Neural cell (in vitro differentiated cells): ENCODE measurements around the gene OLIG1. TPM values are rescaled to one million over a fixed set of nuclear protein-coding genes. Genes with fewer than 3 reads are reported as not detected.

Source experiments
- H2AFZ ChIP-seq: fragments of 200-600, 300-800 bp; sonication (generic), shearing (Covaris generic); 2 replicates; pipeline ENCODE4 v1.6.0; 2014; ENCODE audit warnings: low read depth, mild to moderate bottlenecking, antibody characterized with exemption, low read length, moderate library complexity
- H3F3A ChIP-seq: fragments of 200-600 bp; shearing (Covaris generic); 2 replicates; pipeline ENCODE4 v1.6.1; 2016; ENCODE audit warnings: mild to moderate bottlenecking, moderate library complexity, mixed read lengths, antibody characterized with exemption, low read length; ENCODE audit not compliant: insufficient read depth, poor library complexity, severe bottlenecking
- H3K27ac ChIP-seq: fragments of 200-600, 300-800 bp; sonication (generic), shearing (Covaris generic); 2 replicates; pipeline ENCODE4 v1.5.1; 2014; ENCODE audit warnings: mild to moderate bottlenecking, low read length, moderate library complexity
- H3K27me3 ChIP-seq: fragments of 300-800, 200-600 bp; sonication (generic), shearing (Covaris generic); 2 replicates; pipeline ENCODE4 v1.6.0; 2014; ENCODE audit warnings: mild to moderate bottlenecking, low read depth, low read length, moderate library complexity; ENCODE audit not compliant: insufficient read depth
- H3K36me3 ChIP-seq: fragments of 300-800, 200-600 bp; sonication (generic), shearing (Covaris generic); 2 replicates; pipeline ENCODE4 v1.5.1; 2014; ENCODE audit warnings: mild to moderate bottlenecking, antibody characterized with exemption, low read length, moderate library complexity; ENCODE audit not compliant: insufficient read depth
- H3K4me2 ChIP-seq: fragments of 300-800, 200-600 bp; sonication (generic), shearing (Covaris generic); 2 replicates; pipeline ENCODE4 v1.6.0; 2014; ENCODE audit warnings: mild to moderate bottlenecking, low read length
- H3K4me3 ChIP-seq: fragments of 300-800, 200-600 bp; sonication (generic), shearing (Covaris generic); 2 replicates; pipeline ENCODE4 v1.5.1; 2014; ENCODE audit warnings: mild to moderate bottlenecking, low read length, moderate library complexity
- H3K79me2 ChIP-seq: fragments of 200-600 bp; shearing (Covaris generic); replicated peaks from 2 replicates; pipeline ENCODE4 v1.6.0; 2014; ENCODE audit warnings: mild to moderate bottlenecking, low read length, moderate library complexity; ENCODE audit not compliant: insufficient read depth
- H3K9ac ChIP-seq: fragments of 300-800, 200-600 bp; sonication (generic), shearing (Covaris generic); 2 replicates; pipeline ENCODE4 v1.6.1; 2016; ENCODE audit warnings: mild to moderate bottlenecking, low read length, mixed read lengths
- H3K9me2 ChIP-seq: fragments of 200-600 bp; shearing (Covaris generic); 2 replicates; pipeline ENCODE4 v1.6.1; 2016; ENCODE audit warnings: mild to moderate bottlenecking, low read length, mixed read lengths; ENCODE audit not compliant: insufficient read depth
- H3K9me3 ChIP-seq: fragments of 200-600, 300-800 bp; sonication (generic), shearing (Covaris generic); 2 replicates; pipeline ENCODE4 v1.6.1; 2016; ENCODE audit warnings: mild to moderate bottlenecking, mixed run types, low read length, moderate library complexity, mixed read lengths
- H4K20me1 ChIP-seq: fragments of 200-600 bp; shearing (Covaris generic); 2 replicates; pipeline ENCODE4 v1.6.1; 2016; ENCODE audit warnings: mild to moderate bottlenecking, mixed run types; ENCODE audit not compliant: insufficient read depth
- EP300 ChIP-seq: fragments of 450-650 bp; conservative IDR thresholded peaks from 2 replicates; pipeline ENCODE4 v1.6.1; 2014; ENCODE audit warnings: antibody characterized with exemption, mild to moderate bottlenecking, moderate library complexity; ENCODE audit not compliant: poor library complexity, severe bottlenecking
- EZH2 ChIP-seq: fragments of 200-600, 300-800 bp; shearing (Covaris generic), sonication (generic); IDR thresholded peaks from 2 replicates; pipeline ENCODE4 v1.6.1; 2014; ENCODE audit warnings: antibody characterized with exemption, low read length, borderline replicate concordance, mild to moderate bottlenecking; ENCODE audit not compliant: insufficient read depth, poor library complexity, severe bottlenecking
- MXI1 ChIP-seq: fragments of 450-650 bp; conservative IDR thresholded peaks from 2 replicates; pipeline ENCODE4 v1.6.1; 2014; ENCODE audit warnings: antibody characterized with exemption, mild to moderate bottlenecking; ENCODE audit not compliant: poor library complexity, severe bottlenecking
- POLR2AphosphoS5 ChIP-seq: IDR thresholded peaks from 2 replicates; pipeline ENCODE4 v1.6.1; 2012
- RAD21 ChIP-seq: fragments of 450-650 bp; conservative IDR thresholded peaks from 2 replicates; pipeline ENCODE4 v1.6.1; 2014; ENCODE audit warnings: antibody characterized with exemption, mild to moderate bottlenecking, moderate library complexity
- SMC3 ChIP-seq: fragments of 450-650 bp; conservative IDR thresholded peaks from 2 replicates; pipeline ENCODE4 v1.6.1; 2014; ENCODE audit warnings: antibody characterized with exemption, mild to moderate bottlenecking, moderate library complexity; ENCODE audit not compliant: poor library complexity
- TAF1 ChIP-seq: IDR thresholded peaks from 2 replicates; pipeline ENCODE4 v1.6.1; 2012; ENCODE audit warnings: low read depth
- polyA plus RNA-seq: library from polyadenylated mRNA; depleted of rRNA; stranded (reverse); fragments of >200 nt; gene quantifications from 2 replicates; pipeline ENCODE4 v1.2.3, GENCODE V29; 2014
- TF ChIP-seq, protein P1 (sequence below): IDR thresholded peaks from 2 replicates; pipeline ENCODE4 v1.6.1; 2012; ENCODE audit warnings: borderline replicate concordance
- TF ChIP-seq, protein P2 (sequence below): fragments of 450-650 bp; IDR thresholded peaks from 2 replicates; pipeline ENCODE4 v1.5.1; 2014; ENCODE audit warnings: antibody characterized with exemption, mild to moderate bottlenecking, moderate library complexity; ENCODE audit not compliant: poor library complexity, severe bottlenecking

Gene OLIG1
- polyA plus RNA-seq, 1 donor from 2014 or later, result 1.4 TPM

DNA sequence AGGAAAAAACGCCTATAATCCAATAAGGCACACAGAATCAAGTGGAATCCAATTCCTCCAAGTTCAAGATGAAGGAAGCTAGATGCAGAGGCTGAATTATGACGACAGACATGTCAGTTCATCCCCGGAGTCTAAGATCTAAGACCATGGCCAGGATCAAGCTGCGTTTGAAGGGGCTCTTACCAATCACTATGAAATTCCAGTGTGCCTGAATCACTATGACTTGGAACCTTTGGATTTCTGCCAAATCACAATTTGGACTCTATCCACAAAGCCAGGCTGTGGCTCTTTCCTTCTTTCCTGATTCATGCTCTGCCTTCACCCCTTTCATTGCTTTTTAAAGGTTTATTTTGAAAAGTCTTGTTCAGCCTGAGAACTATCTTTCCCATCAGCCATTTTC lies 27.1 kb upstream of the OLIG1 start:
- no peak overlapping the region for H2AFZ ChIP-seq
- no peaks in the 10 kb centered on the region for H3K79me2 ChIP-seq
- no peaks in the 10 kb centered on the region for H3K9me2 ChIP-seq
- H3K27ac ChIP-seq, result no peak overlapping the region
- H3K4me3 ChIP-seq, result no peak overlapping the region
- no peak overlapping the region for H3K4me2 ChIP-seq
- H3K9me3 ChIP-seq, result no peaks in the 10 kb centered on the region
- no peaks in the 10 kb centered on the region for H3K36me3 ChIP-seq
- no peaks in the 10 kb centered on the region for H3F3A ChIP-seq
- no peaks in the 10 kb centered on the region for H3K27me3 ChIP-seq
- TF ChIP-seq EZH2 (no peak), POLR2AphosphoS5 (no peak), EP300 (no peak), TAF1 (no peak), SMC3 (no peak), MXI1 (no peak), RAD21 (no peak)
- TF ChIP-seq, protein P1, sequence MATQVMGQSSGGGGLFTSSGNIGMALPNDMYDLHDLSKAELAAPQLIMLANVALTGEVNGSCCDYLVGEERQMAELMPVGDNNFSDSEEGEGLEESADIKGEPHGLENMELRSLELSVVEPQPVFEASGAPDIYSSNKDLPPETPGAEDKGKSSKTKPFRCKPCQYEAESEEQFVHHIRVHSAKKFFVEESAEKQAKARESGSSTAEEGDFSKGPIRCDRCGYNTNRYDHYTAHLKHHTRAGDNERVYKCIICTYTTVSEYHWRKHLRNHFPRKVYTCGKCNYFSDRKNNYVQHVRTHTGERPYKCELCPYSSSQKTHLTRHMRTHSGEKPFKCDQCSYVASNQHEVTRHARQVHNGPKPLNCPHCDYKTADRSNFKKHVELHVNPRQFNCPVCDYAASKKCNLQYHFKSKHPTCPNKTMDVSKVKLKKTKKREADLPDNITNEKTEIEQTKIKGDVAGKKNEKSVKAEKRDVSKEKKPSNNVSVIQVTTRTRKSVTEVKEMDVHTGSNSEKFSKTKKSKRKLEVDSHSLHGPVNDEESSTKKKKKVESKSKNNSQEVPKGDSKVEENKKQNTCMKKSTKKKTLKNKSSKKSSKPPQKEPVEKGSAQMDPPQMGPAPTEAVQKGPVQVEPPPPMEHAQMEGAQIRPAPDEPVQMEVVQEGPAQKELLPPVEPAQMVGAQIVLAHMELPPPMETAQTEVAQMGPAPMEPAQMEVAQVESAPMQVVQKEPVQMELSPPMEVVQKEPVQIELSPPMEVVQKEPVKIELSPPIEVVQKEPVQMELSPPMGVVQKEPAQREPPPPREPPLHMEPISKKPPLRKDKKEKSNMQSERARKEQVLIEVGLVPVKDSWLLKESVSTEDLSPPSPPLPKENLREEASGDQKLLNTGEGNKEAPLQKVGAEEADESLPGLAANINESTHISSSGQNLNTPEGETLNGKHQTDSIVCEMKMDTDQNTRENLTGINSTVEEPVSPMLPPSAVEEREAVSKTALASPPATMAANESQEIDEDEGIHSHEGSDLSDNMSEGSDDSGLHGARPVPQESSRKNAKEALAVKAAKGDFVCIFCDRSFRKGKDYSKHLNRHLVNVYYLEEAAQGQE, result no peak
- TF ChIP-seq, protein P2, sequence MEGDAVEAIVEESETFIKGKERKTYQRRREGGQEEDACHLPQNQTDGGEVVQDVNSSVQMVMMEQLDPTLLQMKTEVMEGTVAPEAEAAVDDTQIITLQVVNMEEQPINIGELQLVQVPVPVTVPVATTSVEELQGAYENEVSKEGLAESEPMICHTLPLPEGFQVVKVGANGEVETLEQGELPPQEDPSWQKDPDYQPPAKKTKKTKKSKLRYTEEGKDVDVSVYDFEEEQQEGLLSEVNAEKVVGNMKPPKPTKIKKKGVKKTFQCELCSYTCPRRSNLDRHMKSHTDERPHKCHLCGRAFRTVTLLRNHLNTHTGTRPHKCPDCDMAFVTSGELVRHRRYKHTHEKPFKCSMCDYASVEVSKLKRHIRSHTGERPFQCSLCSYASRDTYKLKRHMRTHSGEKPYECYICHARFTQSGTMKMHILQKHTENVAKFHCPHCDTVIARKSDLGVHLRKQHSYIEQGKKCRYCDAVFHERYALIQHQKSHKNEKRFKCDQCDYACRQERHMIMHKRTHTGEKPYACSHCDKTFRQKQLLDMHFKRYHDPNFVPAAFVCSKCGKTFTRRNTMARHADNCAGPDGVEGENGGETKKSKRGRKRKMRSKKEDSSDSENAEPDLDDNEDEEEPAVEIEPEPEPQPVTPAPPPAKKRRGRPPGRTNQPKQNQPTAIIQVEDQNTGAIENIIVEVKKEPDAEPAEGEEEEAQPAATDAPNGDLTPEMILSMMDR, result no peak
- no peak overlapping the region for H3K9ac ChIP-seq
- H4K20me1 ChIP-seq, result no peaks in the 10 kb centered on the region

DNA sequence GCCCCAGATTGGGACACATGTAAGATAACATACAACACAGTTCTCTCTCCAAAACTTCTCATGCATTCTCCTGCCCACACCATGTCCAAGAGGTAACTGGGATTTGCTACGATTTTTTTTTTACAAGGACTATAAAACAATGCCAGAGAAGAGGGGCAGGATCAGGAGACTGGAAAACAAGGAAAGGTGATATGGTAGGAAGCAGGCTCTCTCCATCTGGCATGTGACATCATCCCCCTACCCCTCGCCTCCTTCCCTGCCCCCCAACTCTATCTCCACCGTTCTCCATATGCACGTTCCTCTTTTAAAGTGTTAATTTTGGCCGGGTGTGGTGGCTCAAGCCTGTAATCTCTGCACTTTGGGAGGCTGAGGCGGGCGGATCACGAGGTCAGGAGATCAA lies 23.5 kb upstream of the OLIG1 start:
- H3K4me2 ChIP-seq, result no peak overlapping the region
- H2AFZ ChIP-seq, result no peak overlapping the region
- no peak overlapping the region for H3K27ac ChIP-seq
- peaks cover 3% of the 10 kb centered on the region for H3K27me3 ChIP-seq
- no peaks in the 10 kb centered on the region for H3K9me3 ChIP-seq
- H4K20me1 ChIP-seq, result no peaks in the 10 kb centered on the region
- H3F3A ChIP-seq, result no peaks in the 10 kb centered on the region
- no peaks in the 10 kb centered on the region for H3K79me2 ChIP-seq
- TF ChIP-seq EZH2, result no peak
- no peak for TF ChIP-seq EP300
- TF ChIP-seq, protein P1, result no peak
- TF ChIP-seq, protein P2, result no peak
- no peak for TF ChIP-seq MXI1
- no peak for TF ChIP-seq RAD21
- no peak for TF ChIP-seq SMC3
- TF ChIP-seq TAF1, result no peak
- TF ChIP-seq POLR2AphosphoS5, result no peak
- H3K4me3 ChIP-seq, result no peak overlapping the region
- no peak overlapping the region for H3K9ac ChIP-seq
- no peaks in the 10 kb centered on the region for H3K36me3 ChIP-seq
- H3K9me2 ChIP-seq, result no peaks in the 10 kb centered on the region
